GM21515 (cell line): ENCODE results near the gene TPP1.

Experiments used
- ATAC-seq: cut with Tn5 transposase; IDR thresholded peaks from one replicate; pipeline ENCODE4 v1.9.1; 2021; ENCODE audit not compliant: unreplicated experiment

The TPP1 gene

DNA sequence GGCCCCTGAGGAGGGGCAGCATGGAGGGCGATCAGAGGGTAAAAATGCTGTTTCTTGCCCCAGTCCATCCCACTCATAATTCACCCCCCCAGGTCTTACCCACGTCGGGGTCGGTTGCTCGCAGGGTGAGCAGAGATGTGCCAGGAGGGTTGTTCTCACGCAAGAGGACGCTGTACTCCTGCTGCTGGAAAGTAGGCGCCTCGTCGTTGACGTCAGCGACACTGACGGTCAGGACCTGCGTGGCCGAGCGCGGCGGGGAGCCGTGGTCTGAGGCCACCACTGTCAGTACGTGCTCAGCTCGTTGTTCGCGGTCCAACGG is 10.3 kb upstream of the TPP1 start:
- ATAC-seq, result no peak

DNA sequence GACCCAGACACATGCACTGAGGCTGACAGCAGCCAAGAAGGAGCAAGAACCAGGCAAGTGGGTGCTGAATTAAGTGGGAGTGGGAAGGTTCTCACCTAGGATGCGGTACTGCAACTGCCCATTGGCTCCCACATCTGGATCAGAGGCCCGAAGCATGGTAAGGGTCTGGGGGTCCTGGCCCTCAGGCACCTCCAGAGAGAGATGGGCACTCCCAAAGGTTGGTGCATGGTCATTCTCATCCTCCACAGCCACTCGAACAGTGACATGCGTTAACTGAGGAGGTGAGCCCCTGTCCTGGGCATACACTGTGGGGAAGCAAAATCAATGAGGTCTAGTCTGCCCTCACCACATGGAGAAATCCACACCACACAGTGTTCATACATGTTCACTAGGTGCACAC is 9.3 kb upstream of the TPP1 start:
- ATAC-seq, result no peak

DNA sequence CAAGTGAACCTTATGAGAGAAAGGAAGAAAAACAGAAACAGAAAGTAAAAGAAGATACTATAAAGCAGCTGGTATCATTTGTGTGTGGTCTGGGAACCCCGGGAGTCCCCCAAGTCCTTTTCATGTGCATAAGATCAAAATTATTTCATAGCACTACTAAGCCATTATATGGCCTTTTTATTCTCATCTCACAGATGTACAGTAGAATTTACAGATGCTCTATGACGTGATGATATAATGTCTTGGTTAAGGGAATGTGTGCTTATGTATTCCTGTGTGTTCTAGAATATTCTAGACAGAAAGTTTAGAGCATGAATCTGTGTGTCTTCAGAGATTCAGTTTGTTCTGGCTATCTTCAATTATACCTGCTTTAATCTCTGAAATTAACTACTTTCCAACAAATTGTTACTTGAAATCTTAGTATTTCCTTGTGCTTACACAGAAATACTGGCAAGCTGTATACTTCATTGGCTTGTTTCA is 8.6 kb upstream of the TPP1 start:
- peak; percentile 62 for ATAC-seq

DNA sequence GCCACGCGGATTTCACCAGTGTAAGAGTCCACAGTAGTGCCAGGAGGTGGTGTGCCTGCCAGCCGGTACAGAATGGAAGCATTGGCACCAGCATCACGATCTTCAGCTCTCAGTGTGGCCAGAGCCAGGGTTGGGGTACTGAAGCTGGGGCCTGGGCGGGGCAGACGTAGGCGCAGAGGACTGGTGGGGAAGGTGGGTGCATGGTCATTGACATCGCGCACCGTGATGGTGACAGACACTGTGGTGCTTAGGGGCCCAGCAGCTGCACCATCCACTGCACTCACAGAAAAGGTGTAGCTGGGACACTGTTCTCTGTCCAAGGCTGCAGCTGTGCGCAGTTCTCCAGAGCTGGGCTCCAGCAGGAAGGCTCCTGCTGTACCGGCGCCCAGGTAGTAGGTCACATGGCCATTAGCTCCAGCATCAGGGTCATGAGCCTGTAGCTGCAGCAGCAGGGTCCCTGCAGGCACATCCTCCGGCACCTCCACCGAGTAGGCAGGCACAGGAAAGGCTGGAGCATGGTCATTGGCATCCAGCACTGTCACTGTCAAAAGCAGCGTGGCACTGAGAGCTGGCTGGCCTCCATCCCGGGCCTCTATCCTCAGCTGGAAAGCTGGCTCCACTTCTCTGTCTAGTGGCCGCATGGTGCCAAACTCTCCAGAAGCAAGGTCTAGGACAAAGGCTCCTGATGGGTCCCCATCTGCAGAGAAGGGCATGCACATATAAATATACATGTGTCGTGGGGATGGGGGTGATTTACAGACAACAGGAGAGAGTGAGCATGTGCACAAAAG is 7.9 kb upstream of the TPP1 start:
- ATAC-seq, result no peak

DNA sequence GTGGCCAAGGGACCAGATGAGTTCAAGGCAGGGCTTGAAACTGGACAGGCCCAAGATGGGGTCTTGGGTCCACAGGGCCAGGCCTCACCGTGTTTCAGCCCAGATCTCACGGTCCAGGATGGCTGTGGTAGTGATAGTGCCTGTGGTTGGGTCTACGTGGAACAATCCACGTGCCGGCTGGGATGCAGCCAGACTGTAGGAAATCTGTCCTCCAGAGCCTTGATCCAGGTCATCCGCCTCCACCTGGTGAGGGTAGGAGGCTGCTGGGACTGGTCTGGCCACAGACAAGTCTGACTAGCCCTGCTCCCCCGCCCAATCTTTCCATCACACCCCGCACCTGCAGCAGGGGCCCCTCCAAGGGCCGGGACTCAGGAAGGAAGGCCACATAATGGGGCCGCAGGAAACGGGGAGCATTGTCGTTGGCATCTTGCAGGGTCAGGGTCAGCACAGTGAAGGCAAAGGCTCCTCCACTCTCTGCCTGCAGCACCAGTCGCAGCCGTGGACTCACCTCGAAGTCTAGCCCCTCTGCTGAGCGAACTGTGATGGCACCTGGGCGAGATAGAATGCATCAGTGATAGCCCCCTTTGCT is 6.7 kb upstream of the TPP1 start:
- no peak for ATAC-seq

DNA sequence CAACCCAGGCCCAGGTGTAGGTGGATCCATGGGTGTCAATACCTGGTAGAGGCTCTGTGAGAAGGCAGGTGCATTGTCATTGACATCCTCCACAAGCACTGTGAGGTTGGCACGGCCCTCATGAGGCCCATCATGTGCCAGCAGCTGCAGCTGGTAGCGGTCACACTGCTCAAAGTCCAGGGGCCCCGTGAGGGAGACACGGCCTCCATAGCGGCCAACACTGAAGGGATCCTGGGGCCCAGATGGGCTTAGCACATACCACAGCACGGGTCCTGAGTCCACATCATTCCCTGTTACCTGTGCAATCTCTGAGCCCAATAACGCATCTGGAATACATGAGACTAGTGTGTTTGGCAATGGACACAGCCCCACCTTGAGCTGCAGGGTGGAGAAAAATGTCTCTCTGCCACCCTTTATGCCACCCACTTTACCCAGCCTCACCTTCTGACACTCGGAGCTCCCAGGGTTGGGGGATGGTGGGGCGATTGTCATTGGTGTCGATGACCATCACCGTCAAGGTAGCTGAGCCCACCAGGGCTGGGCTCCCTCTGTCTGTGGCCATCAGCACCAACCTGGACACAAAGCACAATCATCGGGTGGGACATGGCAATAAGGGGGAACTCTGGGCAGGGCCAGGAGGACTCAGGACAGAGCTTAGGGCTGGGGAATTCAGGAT is 6.1 kb upstream of the TPP1 start:
- no peak for ATAC-seq

DNA sequence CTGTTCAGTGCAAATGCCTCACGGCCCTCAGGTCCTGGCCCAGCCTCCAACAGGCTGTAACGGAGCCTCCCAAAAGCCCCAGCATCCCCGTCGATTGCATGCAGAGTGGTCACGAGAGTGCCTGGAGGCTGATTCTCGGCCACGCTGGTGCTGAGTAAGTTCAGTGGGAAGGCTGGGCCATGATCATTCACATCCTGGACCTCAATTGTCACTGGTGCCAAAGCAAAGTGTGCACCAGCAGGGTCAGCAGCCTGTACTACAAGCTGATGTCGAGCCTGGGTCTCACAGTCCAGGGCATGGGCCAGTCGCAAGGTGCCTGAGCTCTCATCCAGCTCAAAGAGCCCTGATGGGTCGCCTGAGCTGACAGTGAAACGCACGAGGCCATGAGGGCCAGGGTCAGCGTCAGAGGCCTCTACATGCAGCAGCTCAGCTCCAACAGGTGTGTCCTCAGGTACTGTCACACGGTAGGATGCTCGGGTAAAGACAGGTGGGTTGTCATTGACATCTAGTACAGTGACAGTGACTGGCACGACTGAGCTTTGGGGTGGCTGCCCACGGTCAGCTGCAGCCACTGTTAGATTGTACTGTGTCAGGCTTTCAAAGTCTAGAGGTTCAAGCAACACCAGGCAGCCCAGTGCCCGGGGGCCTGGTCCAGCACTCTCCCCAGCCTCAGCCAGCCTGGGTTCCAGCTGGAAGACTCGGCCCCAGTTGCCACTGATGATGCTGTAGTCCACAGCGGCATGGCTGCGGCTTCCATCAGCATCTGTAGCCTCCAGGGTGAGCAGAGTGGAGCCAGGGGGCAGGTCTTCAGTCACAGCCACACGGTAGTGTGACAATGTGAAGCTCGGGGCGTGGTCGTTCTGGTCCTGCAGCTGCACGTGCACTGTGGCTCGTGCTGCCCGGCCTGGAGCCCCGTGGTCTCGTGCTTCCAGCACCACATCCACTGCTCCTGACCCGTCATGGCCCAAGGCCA is 4.5 kb upstream of the TPP1 start:
- no peak for ATAC-seq

DNA sequence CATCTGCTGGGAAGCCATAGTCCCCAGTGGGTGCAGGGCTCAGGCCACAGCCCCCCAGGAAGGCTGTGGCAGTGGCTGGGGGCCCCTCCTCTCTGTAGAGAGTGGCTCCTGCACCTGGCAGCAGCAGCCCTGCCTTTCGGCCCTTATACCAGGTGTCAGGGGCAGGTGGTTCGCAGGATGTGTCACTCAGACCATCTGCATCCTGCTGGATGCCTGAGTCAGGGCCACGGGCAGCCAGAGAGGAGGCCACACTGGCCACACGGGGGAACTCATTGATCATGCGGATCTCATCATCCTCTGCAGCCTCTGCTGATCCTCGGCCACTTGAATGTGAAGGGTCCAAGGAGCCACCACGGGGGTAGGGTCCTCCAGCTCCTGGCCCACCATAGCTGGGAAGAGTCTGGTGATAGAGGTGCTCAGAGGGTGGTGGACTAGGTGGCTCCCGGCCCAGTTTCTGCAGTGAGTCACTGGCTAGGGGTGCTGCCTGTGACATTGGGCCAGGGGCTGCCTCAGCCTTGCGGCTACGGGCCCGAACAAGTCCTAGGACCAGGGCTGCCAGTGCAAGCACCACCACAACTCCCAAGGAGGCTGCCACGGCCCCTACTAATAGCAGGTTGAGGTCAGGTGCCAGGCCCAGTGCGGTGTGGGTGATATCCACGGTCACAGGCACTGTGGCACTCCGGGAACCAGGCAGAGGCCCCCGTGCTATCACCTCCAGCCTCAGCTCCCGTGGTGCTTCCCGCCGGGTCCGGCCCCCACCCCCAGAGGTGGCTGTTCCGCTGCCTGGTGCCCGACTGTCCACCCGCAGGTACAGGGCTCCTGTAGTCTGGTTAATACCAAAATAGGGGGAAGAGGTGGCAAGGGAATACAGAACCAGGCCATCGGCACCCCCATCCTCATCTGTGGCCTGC is 3.3 kb upstream of the TPP1 start:
- no peak for ATAC-seq

DNA sequence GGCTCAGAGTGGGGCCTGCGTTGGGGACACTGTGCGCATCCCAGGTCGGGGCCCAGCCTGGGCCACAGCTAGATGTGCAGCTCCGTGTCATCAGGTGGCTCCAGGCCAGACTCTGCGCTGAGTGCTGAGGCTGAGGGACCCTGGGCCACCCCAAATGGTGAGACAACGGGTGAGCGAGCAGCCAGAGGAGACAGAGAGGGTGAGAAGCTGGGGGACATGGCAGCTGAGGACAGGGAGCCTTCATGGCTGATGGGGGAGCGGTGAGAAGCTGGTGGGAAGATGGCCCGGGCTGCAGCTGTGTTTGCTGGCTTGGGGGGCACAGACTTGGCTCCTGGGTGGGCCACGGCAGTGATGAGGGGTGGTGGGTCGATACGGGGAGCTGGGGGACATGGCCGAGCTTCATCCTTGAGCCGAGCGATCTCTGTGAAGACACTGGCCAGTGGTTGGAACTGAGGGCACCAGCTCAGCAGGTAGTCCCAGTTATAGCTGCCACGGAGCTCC is 2.5 kb upstream of the TPP1 start:
- no peak for ATAC-seq

DNA sequence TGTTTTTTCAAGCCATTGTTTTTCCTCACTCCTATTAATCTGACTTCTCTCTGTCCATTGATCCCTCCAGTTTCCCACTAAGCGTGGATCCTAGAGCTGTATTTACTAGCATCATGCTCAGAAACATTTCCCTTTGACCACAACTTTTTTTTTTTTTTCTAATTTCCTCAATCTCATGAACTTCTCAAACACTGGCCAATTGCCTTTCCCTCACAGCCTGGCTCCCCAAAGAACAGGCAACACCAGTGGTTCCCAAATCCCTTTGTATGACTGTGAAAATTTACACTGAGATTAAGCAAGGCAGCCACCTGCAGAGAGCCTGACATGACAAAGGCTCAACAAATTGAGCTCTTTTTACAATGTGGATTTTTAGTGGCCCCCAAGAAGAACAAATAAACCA is 1.4 kb upstream of the TPP1 start:
- ATAC-seq, result no peak

DNA sequence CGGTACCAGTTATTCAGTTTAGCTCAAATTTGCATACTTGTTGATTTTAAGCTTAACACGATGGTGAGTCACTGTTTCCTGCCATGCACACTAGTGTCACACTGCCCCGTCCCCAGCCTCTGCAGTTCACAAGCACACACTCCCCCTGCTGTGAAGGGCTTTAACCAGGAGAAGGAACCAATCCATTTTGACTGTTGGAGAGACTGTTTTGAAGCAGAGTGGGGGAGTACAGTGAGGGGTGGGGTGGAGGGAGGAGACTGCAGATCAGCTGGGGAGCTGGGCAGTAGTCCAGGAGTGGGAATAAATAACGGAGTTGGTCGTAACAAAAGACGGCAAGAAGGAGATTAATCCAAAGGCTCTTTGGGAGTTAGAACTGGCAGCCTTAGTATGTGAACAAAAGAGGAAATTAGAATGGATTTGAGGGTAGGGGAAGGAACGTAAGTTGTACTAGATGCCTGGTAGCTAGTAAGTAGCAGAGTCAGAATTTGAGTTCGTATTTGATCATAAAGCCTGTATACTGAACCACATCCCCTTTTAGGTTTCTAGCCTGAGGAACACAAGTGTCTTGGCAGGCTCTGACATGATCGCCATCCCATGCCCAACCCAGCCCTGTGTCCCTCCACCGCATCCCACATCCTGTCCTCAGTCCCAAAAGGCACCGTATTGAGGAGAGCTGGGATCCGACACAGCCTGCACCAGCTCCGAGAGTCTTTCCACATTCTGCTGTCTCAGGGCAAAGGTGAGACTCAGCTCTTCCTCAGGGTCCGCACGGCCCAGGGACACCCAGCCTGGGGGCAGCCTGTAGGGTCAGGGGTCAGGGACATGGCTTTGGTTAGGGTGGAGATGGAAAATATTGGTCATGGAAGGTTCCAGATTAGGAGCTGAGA is 862 bp downstream of the TPP1 start:
- peak; percentile 10 for ATAC-seq

DNA sequence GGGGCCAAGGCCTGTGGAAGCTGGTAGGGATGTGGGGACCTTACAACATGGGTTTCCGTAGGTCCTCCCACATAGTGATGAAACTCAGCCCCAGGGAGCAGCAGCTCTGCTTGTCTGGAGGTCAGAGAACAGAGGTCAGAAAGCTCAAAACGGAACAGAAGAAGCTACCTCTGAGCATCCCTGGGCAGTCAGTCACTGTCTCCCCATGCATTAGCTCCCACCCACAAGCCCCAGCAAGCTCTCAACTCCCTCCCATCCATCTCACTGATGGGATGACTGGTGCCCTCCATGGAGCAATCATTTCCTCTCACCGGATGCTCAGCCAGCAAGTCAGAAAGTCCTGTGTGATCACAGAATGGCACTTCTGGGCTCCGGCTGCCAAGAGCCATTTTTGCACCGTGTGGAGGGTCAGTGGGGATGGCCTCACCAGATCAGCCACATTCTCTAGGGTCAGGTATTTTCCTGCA is 1.9 kb downstream of the TPP1 start:
- ATAC-seq, result no peak

DNA sequence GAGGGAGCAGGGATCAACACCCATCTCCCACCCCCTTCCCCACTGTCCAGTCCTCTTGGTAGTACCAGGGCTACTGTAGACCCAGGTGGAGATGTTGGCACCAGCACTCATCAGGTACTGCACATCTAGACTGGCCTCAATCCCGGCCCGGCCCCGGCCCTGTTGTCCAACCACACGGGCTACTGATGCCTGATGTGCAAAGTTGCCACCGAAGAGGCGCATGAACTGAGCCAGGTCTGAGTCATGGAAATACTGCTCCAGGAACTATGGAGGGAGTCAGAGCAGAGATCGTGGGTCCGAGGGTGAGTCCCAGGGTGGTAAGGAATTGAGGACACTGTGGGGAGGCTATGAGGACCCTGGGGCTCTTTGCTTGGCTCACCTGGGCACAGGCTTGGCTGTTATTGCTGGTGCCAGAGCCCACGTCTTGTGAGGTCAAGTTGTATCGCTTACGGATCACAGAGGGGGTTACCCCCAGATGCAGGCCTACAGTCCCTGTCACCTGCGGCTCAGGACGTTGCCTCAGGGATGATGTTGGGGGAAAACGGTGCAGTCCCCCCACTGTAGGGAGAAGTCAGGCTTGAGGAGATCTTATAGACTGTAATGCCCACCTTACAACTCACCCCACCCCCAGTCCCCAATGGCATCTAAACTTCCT is 2.5 kb downstream of the TPP1 start:
- no peak for ATAC-seq

DNA sequence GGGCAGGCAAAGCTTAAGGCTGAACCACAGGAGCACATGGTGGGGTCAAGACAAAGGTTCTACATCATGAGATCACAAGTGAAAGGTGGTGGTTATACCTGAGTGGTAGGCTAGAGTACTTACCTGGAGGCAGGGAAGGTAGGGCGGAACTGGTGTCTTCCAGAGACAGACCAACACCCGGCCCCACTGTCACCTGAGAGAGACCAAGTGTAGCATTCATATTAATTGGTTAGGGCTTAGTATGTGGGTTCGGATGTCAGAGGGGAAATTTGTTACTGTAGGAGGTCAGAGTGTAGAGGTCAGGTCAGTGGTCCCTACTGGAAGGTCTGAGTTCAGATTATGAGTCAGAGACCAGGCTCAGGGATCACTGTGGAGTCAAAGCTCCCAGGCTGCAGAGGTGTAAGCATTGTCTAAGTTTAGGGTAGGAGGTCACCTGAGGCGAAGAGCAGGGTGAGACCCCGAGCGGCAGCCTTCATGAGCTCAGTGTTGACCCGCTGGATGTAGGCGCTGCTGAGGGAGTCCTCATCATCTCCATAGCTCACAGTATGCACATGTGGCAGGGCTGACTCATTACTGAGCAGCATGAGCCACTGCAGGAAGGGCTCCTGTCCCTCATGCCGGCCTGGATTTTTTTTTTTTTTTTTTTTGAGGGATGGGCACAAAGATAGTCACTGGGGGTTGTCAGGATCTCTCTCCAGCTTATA is 3.2 kb downstream of the TPP1 start:
- ATAC-seq, result no peak

DNA sequence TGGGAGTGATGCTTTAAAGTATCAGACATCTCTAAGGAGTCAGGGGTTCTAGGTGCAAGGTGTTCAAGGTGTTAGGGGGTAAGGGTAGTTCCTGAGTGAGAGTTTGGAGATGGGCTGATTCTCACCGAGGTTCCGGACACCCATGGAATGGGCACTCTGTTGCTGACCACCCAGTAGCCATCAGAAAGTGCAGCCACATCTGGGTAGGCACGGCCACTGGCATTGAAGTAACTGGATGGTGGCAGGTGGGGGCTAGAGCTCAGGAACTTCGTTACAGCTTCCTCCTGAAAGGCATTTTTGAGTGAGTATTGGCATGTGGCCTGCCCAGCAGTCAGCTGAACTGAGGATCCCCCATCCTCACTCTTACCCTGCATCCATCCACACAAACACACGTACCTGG is 4.2 kb downstream of the TPP1 start:
- ATAC-seq, result no peak

DNA sequence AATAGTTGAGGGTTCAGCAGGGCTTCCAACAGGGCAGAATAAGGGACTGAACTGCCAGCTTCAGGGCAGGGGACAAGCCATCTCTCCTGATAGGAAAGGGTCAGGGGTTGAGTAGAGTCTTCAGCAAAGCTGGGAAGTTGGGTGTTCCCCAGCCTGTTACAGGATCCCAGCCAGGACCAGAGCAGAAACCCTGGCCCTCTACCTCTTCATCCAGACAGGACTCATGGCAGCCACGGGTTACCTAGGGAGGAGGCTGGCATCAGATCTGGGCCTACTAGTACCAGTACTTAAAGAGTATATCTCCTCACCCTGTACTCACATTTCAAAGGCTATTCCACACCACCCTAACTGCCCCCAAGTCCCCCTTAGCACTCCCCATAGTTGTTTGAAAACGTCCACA is 4.8 kb downstream of the TPP1 start:
- ATAC-seq, result no peak

DNA sequence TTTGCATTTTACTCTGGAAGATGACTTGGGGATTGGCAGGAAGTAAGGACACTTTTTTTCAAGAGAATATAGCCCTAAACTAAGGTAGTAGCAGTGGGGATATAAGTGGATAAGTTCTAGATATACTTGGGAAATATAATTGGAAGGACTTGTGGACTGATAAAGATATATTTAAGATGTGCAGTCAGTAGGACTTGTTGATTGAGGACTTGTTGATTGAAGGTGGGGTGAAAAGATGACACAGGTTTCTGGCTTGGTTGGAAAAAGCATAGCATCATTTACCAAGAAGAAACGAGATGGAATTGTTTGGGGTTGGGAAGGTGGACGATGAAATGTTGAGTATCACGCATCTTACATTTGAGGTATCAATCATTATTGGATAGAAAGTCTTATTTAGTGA is 5.7 kb downstream of the TPP1 start:
- ATAC-seq, result no peak
